Sigmoid colon (tissue), 4 donors: ENCODE measurements around the gene BRD3.

ENCODE experiments used
- POLR2A ChIP-seq, 2 donors: fragments of 450-650 bp; IDR thresholded peaks; one replicate each; pipeline ENCODE4 v1.6.1; 2016; ENCODE audit warnings: antibody characterized with exemption in 2 of 2, mild to moderate bottlenecking in 2 of 2, moderate library complexity in 2 of 2
- POLR2AphosphoS5 ChIP-seq, 4 donors: sonication (generic); formaldehyde crosslinking; IDR thresholded peaks; one replicate each; pipeline ENCODE4 v1.6.1; 2017; ENCODE audit warnings: antibody characterized with exemption in 4 of 4

DNA sequence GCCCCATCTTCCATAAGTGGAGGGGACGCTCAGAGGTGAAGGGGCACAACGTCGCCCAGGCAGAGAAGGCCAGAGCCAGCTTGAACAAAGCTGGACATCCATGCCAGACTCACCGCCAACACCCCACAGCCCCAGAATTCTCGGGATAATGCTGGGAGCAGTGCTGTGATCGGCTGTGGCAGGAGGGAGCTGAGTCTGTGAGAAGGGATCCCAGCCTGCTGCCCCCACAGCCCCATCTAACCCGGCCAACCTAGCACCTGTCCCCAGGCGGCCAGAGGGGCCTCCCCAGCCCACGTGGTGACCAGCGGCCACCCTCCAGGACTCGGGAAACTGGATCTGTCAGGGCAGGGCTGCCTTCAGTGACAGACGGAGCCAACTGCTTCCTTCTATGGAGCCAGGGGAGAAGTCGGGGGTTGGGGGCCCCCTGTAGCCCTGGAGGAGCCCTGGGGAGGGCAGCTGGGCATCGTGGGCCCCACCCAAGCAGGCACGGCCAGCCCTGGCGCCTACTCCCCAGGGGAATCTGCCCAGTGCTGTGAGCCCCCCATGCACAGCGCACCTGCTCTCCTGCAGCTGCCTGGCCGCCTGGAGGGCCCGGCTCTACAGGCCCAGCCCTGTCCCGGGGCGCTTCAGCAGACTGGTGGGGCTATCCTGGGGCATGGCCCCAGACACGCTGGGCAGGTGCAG, 6.0 kb downstream of the BRD3 start:
- TF ChIP-seq POLR2A (IDR thresholded peaks at IDR 0.05), result no peak
- no peak for TF ChIP-seq POLR2AphosphoS5 (IDR thresholded peaks at IDR 0.05)
